ENCODE data around the gene GRIPAP1.

The GRIPAP1 gene

GRCh38 chrX:48958635-48959094 lies 43.4 kb downstream of the GRIPAP1 start:
- DNase-seq (ENCODE audit: low read depth) = no peak

- peak; percentile 77 for DNase-seq (ENCODE audit: low read depth)
Observed at GRCh38 chrX:48957827-48958634, 44.0 kb downstream of the GRIPAP1 start.

- peak; percentile 41 for DNase-seq (ENCODE audit: low read depth)
Observed at GRCh38 chrX:48957477-48957826, 44.6 kb downstream of the GRIPAP1 start, which contains the start of gene OTUD5. Gene OTUD5 (minus strand): TSS chrX:48957607. CDS start chrX:48957570, 37 bp downstream.

- DNase-seq (ENCODE audit: low read depth) = no peak
Observed at GRCh38 chrX:48956728-48957414, 45.2 kb downstream of the GRIPAP1 start.

GRCh38 chrX:48948589-48948988 lies 53.5 kb downstream of the GRIPAP1 start:
- no peak for DNase-seq (ENCODE audit: low read depth)

- no peak for DNase-seq (ENCODE audit: low read depth)
Observed at GRCh38 chrX:48945517-48946348, 56.3 kb downstream of the GRIPAP1 start.

- no peak for DNase-seq (ENCODE audit: low read depth)
Observed at GRCh38 chrX:48942895-48943294, 59.2 kb downstream of the GRIPAP1 start.

- DNase-seq (ENCODE audit: low read depth) = no peak
Observed at GRCh38 chrX:48940404-48940955, 61.6 kb downstream of the GRIPAP1 start.

GRCh38 chrX:48939524-48940228 lies 62.4 kb downstream of the GRIPAP1 start:
- DNase-seq (ENCODE audit: low read depth) = no peak

GRCh38 chrX:48938721-48939425 lies 63.2 kb downstream of the GRIPAP1 start:
- no peak for DNase-seq (ENCODE audit: low read depth)

- DNase-seq (ENCODE audit: low read depth) = peak; percentile 67
Observed at GRCh38 chrX:48937054-48937907, 64.8 kb downstream of the GRIPAP1 start.

- no peak for DNase-seq (ENCODE audit: low read depth)
Observed at GRCh38 chrX:48936429-48937053, 65.5 kb downstream of the GRIPAP1 start.

GRCh38 chrX:48935301-48935670 lies 66.8 kb downstream of the GRIPAP1 start:
- DNase-seq (ENCODE audit: low read depth) = no peak

GRCh38 chrX:48934581-48935300 lies 67.3 kb downstream of the GRIPAP1 start:
- no peak for DNase-seq (ENCODE audit: low read depth)

GRCh38 chrX:48933757-48934156 lies 68.3 kb downstream of the GRIPAP1 start:
- no peak for DNase-seq (ENCODE audit: low read depth)

GRCh38 chrX:48927736-48928382 lies 74.2 kb downstream of the GRIPAP1 start:
- DNase-seq (ENCODE audit: low read depth) = no peak

- no peak for DNase-seq (ENCODE audit: low read depth)
Observed at GRCh38 chrX:48927123-48927522, 74.9 kb downstream of the GRIPAP1 start.

GRCh38 chrX:48924270-48924669 lies 77.8 kb downstream of the GRIPAP1 start:
- no peak for DNase-seq (ENCODE audit: low read depth)

All from stimulated activated CD8-positive, alpha-beta memory T cell treated with anti-CD3 and anti-CD28 coated beads, Interleukin-7, amount 100 ng/mL, for 24 hours (primary cell).